NCI-H2107 treated with DMSO at 0.1 percent for 48 hours (cell line): ENCODE data around the gene FBXL22.

Source experiments
- DNase-seq: peaks from one replicate; lab custom pipeline; 2025; ENCODE audit not compliant: unreplicated experiment; lab: John Stamatoyannopoulos, UW

The FBXL22 gene

DNA sequence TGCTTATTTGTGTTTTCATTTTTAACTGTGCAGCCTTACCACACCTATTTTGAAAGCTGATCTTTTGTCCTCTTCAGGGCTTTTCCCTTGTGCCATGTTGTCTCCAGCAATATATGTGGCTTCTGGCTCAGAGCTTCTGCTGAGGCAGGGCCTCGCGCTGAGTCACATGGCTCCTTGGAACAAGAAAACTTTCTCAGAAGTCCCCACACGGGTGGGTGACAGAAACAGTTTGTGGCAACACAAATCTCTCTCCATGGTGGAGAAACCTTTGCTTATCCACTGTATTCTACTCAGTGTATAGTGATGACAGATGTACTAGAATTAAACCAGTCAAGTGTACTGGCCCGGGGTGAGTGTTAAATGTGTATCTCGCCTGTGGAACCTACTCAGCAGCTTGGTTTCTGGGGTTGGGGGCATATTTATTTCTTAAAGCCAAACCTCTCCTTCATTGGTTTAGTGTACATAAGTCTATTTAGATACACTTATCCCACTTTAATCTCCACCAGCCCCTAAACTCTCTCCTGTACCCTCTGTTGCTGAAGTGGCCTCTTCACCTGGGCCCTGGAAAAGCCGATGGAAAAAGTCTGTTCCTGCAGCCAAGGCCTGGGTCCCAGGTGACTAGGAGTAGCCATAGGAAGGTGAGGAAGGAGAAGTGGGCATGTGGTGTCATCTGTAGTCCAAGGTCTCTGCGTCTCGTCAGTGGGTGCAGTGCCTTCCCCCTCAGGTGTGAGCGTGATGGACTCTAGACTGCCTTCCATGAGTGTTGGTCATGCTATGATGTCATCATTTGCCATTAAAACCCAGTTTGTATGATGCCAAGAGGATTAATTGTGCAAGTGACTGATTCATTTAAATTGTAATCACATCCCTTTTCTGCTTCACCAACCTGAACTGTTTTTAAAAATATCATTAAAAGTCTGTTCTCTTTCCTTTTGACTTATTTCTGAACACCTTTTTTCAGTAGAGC, 3.2 kb upstream of the FBXL22 start:
- DNase-seq = no peak

DNA sequence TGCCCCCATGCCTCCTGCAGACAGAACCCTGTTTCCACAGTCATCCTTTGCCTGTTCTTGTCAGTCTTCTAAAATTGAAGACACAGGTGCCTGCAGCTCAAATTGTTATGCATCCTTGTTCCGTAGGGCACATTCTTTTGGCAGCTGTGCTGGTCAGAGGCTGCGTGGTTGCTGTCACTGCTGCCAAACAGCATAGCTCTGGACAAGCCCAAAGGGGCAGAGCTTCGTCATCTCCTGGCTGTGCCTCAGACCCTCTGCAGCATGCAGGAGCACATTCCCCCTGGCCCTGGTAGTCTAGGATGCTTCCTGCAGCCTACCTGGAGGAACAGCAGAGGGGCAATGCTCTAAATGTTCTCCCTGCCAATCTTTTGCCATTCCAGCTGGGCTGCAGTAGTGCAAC, 2.1 kb upstream of the FBXL22 start:
- no peak for DNase-seq

DNA sequence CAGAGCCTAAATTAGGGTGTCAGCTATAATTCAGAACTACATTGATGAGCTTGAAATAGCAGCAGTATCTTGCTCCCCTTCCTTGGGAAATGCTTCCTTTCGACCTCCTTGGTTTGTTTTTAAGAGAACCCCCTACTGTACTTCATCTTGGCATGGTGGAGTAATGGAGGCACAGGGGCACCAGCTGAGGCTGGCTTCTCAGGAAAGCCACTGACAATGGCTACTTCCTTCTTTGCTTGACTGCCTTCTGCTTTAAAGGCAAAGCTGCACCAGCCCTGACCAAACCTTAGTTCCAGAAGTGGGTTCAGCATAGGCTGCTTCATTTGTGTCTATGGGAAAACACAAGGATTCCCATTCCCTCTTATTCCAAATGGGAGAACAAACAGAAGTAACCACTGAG, 1.5 kb upstream of the FBXL22 start:
- DNase-seq = no peak

DNA sequence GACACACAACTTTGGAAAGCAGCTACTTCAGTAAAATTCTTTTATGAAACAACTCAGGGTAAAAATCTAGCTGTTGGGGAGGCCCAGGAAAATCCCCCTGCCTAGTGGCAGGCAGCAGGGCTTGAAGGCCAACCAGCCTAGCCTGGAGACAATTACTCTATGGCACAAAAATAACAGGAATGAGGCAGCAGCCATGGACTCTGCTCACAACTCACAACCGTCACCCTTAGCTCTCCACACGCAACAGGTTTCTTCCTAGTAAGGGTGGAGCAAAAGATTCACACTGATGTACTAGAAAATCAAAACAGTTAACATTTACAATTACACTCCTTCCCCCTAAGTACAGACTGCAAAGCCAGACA, 530 bp upstream of the FBXL22 start:
- DNase-seq = no peak

DNA sequence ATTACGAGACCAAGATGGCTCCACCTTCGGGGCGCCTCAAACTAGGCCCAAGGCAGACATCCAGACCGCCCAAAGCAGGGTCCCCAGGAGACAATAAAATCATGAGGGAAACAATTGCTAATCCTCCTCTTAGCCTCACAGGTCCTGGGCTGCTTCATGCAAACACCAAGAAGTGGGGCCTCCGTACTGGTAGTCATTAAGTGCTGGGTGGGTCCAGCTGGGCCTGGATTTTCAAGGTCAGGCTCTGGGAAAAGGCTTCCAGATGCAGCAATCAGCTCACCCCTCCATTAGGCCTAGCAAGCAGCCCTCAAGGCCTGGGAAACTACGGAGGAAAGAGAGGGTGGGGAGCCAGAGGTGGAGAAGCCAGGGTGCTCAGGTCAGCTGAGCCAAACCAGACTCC, 634 bp downstream of the FBXL22 start:
- DNase-seq = no peak

DNA sequence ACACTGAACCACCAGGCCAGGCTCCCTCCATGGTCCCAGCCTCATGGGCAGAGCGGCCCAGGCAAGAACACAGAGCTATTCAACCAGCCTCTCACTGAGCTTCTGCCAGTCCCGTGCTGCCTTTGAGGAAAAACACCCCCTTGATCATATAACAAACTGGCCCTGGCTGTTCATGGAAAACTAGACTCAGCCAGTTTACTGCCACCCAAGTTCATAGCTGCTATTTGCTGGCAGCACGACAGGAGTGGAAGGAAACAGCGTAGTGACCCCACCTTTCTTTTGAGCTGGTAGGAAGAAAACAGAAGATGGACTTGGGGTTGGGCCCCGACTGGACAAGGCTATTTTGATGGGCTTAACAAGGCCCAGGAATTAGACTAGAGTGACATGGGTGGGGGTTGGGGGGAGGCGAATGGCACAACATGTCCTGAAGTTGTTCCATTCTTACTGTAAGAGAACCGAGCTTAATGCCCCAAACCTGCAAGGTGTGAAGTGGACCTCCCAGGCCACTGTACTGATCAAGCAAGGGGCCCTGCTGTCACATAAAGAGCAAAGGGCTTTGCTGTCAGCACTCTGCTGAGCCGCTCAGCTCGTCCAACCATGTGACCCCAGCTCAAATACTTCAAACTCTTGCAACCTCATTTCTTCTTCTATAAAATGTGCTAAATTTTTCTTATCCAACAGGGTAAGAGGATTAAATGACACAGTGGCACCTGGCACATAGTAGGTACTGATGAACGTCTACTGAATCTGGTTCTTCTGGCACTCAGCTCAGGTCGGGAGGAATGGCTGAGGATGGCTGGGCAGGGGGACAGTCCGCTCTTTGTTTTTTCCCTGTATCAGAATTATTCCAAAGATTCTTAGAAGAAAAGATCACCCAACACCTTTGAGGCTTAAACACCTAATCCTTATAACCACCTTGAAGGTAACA, 1.6 kb downstream of the FBXL22 start:
- DNase-seq = no peak

DNA sequence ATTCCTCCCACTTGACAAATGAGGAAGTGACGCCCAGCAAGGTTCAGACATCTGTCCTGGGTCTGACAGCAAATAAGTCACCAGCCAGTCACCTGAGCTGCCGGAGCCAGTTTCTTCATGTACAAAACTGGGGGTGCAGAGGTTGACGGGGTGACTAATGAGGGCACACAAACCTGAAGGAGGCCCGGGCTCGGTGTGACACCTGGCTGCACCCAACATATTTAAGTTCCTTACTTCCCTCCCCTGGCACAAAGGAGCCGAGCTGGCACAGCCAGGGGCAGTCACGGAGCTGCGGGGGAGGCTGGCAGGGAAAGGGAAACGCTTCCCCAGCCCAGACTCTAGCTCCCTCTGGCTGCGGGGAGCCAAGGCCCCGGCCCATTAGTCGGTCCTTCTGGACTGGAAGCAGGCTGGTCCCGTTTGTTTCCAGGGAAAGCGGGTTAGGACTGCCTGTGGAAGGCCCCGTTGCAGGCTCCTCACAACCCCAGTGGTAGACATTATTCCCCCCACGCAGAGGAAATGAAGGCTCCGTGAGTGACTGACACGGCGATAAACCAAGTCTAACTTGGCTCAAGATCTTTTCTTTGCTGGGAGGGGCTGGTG, 2.3 kb downstream of the FBXL22 start:
- peak; percentile 27 for DNase-seq

DNA sequence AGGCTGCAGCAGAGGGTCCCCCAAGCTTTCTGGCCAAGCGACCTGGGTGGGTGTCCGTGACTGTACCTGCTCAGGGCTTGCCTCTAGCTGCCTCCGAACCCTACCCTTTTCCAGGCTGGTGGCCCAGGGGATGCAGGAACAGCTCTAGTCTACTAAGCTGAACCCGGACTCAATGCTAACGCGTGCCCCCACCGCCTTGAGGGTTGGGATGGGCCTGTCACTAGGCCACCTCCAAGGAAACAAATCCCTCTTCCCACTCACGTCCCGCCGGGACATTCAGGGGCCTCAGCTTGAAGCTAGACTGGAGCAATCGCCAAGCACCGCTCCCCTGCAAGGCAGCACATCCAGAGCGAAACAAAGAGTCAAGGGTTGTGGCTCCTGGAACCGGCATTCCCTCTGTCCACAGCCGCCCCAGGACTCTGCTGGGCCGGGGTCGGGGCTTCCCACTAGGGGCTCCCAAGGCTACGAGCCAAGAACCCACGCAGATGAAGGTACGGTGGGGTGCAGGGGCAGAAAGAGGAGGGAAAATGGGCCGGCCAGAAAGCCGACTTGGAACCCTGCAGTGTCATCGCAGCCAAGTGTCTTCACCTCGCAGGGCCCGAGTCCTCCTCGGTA, 2.9 kb downstream of the FBXL22 start:
- no peak for DNase-seq

DNA sequence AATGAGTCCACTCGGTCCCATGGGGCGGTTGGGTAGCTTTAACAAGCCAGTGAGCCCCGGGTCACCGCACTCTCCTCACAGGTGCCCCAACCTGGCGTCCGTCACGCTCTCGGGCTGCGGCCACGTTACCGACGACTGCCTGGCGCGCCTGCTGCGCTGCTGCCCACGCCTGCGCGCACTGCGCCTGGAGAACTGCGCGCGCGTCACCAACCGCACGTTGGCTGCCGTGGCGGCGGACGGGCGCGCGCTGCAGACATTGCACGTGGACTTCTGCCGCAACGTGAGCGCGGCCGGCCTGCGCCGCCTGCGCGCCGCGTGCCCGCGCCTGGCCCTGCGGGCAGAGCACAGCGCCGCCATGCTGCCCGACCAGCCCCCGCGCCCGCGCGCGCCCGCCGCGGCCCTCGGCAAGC, 3.4 kb downstream of the FBXL22 start:
- peak; percentile 33 for DNase-seq

DNA sequence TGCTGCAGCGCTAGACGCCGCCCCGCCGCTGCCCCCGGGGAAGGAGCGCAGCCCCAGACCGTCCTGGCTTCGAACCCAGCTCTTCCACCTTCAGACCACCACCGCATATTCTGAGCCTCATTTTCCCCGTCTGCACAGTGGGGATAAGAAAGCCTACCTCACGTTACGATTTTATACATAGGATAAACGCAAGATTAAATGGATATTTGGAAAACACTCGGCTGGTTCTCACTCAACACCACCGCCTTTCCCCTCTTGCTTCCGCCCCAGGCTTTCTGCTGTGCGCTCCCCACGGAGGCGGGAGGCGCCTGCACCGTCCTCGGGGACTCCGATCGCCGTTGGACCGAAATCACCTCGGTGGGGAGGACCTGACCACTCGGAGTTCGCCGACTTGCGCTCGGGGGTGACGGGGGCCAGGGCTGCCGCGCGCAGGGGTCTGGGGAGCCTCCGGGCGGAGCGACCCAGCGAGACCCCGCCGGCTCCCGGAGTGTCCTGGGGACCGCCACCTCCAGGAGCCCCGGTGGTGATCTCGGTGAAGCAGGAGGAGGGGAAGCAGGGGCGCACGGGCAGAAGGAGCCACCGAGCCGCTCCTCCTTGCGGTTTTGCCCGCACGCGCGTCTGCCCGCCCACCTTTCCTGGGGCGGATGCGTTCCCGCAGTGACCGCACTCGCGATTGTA, 4.0 kb downstream of the FBXL22 start:
- no peak for DNase-seq

DNA sequence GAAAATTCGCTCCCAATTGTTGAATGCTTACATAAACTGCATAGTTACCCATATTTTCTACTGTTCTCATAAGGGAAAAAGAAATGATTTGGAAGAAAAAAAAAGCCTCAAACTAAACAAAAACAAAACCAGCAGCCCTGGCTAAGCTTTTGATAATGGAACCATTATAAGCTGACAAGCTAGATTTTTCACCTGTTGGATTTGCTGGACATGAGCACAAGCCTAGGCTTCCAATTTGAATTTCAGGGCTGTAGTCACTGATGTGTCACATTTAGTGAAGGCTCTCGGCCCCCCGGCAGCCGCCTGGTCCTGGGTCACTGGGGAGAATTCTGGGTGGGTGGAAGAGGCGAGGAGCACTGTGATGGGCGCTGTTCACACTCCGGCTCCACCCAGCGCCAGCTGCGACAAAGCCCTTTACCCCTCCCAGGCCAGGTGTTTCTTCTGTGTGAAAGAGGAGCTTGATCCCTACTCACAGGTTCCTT, 4.6 kb downstream of the FBXL22 start:
- DNase-seq = peak; percentile 30

DNA sequence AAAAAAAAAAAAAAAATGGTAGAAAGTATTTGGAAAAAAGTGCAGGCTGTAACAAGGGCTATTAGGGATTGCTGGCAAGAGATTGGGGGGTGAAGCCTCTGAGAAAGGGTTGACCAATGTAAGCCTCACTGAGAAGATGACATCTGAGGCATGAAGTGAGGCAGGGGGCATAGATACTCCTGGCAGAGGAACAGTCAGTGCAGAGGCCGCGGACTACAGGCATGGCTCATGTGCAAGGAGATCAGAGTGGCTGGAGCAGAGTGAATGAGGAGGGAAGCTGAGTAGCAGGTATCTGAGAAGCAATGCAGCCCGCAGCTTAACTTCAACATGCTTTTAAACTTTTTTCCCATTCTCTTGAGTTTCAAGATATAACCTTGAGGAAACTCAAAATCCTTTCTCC, 5.4 kb downstream of the FBXL22 start:
- no peak for DNase-seq

DNA sequence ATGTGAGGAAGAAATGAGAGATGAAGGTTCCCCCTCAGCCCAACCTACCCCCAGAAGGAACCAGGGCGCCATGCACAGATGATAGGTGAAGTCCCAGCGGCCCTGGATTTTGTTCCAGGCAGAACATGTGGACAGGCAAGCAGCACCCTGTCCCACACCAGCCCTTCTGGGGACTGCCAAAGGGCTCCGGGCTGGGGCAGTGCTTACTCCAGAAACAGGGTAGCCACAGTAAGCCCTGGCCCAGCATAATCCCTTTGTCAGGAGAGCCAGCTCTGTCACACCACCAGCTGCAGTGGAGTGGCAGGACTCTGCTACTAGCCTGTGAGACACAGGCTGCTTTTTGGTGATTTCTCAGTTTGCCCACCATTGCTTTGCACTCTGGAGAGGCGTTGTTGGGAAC, 6.3 kb downstream of the FBXL22 start:
- no peak for DNase-seq

DNA sequence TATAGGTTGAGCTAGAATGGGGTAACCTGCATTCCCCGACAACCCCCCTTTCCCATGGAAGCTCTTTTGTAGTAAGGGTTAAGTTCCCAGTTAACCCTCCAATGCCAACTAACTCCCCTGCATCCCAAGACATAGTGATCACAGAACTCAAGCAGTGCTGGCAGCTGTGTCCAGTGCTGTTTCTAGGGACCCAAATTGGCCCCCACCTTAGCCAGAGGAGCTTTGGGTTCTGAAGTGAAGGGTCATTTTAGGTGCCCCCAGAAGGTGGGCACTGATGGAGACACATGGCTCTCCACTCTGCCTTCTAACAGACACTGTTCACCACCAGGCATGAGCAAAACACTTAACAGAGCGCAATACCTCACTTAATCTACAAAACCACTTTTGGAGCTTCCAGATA, 7.1 kb downstream of the FBXL22 start:
- DNase-seq = no peak

DNA sequence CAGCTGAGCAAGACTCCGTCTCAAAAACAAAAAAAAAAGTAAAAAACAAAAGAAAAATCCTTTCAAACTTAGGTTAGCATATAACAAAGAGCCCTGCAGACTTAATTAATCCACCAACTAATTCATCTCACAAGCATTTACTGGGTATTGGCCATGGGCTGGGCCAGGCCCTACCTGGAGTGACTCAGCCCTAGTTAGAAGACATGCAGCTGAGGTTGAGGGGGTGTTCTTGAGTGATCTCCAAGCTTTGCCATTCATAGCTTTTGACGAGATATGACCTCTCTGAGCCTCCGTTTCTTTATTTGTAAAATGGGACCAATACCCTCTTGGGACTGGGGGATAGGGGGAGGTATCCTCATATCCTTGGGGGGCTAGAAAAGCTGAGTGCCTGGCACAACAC, 7.8 kb downstream of the FBXL22 start:
- no peak for DNase-seq

DNA sequence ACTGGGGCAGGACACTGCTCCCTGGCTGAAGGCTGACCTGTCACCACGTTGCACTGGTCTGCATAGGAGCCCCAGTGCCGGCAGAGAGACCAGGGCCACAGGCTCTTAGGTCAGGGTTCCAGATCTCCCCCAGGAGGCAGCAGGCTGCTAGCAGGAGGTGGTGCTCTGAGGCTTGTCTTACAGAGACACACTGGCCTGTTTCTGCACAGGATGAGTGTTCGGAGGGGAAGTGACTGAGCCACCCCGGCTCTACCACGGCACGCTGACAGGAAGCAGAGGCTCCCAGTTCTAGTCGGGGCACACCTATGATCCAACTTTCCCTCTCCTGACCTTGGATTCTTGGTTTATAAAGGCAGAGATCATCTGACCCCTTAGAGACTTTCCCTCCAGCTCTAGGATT, 8.6 kb downstream of the FBXL22 start:
- DNase-seq = no peak

DNA sequence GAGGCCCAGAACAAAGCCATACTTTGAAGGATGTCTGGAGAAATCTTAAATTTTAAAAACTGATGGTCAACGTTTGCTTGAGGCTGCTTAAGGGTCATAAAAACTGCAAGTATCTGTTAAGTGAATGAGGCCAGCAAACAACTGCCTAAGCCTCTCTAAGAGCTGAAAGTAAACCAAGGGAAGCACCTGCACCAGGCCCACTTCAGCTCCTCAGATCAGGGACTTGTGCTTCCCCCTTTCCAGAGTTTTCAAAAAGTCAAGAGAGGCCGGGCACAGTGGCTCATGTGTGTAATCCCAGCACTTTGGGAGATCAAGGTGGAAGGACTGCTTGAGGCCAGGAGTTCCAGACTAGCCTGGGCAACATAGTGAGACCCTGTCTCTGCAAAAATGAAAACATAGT, 9.1 kb downstream of the FBXL22 start:
- no peak for DNase-seq

DNA sequence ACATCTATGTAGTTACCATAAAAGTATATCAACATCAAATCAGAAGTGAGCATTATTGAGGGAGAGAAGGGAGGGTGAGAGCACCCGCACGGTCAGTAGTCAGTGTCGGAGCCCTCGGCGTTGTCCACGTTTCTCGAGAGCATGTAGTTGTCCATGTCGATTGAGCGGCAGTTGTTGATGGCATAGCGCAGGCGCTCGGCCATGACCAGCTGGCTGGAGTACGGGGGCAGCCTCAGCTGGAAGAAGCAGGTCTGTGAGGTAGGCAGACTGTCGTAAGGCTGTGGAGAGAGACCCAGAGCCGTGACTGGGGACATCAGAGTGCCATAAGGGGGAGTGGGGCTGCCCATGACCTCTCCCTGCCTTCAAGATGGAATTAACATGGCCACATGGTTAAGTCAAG, 11.8 kb downstream of the FBXL22 start:
- no peak for DNase-seq

DNA sequence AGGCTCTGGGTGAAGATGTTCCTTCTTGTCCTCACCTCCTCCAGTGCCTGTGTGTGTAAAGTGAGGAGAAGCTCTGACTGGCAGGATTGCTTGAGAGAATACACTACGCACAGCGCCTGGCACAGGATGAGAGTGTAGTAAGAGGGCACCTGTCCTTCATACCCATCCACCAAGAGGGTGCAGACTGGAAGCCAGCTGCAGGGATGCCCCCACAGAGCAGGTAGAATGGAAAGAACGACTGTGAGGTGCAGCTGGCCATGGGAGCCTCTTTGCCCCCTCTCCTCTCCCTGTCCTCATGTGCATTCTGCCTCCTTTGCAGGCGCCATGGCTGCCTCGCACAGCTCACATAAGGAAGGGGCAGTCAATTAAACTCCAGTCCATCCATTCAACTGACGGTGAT, 12.3 kb downstream of the FBXL22 start:
- DNase-seq = no peak

DNA sequence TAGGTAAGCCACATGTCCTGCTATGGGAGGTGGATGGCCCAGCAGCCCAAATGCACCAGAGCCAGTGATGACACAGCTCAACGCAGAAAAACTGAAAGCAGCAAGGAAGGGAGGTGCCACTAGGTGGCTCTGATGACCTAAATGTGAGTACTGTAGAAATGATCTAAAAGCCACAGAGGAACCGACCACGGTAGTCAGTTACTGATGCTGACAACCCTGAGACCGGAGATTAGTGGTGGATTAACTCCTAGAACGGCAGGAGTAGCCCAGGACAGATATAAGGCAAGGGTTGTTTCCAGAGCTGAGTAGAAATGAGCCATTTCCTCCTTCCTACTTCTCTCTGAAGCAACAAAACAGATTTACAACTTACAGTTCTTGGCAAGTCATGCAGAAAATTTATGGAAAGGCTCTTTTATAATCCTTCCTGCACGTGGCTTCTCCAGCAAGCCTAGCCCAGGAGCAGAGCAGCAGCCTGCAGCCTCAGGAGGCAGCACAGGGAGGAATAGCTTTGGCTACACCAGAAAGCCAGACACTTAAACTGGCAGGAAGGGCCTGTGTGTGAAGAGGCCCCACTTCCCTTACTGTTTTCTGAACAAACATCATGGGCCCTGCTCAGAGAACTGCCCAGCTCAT, 13.1 kb downstream of the FBXL22 start:
- peak; percentile 67 for DNase-seq
